Activated T-helper 1 cell treated with anti-CD3 and anti-CD28 coated beads, Interleukin-12 subunit alpha, Interleukin-12 subunit beta, Interleukin-2, Interleukin-4 antibody, amounts not matched to agents 30 ng/mL and 10 ng/mL and 1 ng/mL, durations not matched to agents 14 hours and 24 hours and 36 hours (primary cell): Measurements from ENCODE around the gene RFFL. TPM values are rescaled to one million over a fixed set of nuclear protein-coding genes. Genes with fewer than 3 reads are reported as not detected.

ENCODE experiments used
- DNase-seq: peaks from one replicate; pipeline ENCODE4 v3.0.0; 2021; ENCODE audit warnings: low spot score
- H3K27ac Mint-ChIP-seq: one replicate; pipeline ENCODE4 v1.8.0; 2021; ENCODE audit warnings: mild to moderate bottlenecking, mixed read lengths
- H3K27me3 Mint-ChIP-seq: one replicate; pipeline ENCODE4 v1.8.0; 2022; ENCODE audit warnings: mild to moderate bottlenecking, moderate library complexity, mixed read lengths; ENCODE audit not compliant: insufficient read depth
- H3K36me3 Mint-ChIP-seq: one replicate; pipeline ENCODE4 v1.8.0; 2021; ENCODE audit warnings: low read depth, mixed read lengths
- H3K4me1 Mint-ChIP-seq: one replicate; pipeline ENCODE4 v1.8.0; 2021; ENCODE audit warnings: low read depth, mixed read lengths
- H3K4me3 Mint-ChIP-seq: one replicate; pipeline ENCODE4 v1.8.0; 2021; ENCODE audit warnings: mild to moderate bottlenecking, moderate library complexity, mixed read lengths
- H3K9me3 Mint-ChIP-seq: one replicate; pipeline ENCODE4 v1.8.0; 2021; ENCODE audit warnings: mixed read lengths
- intact Hi-C: fragments of 100-400 bp; cut with micrococcal nuclease; formaldehyde crosslinking; loops from one replicate; pipeline ENCODE4 v1.15.1; 2024
- total RNA-seq: library from RNA; stranded (reverse); gene quantifications from 2 replicates; pipeline ENCODE4 v1.2.3, GENCODE V29; 2022

RFFL gene
- total RNA-seq, 1 donor from 2014 or later: 28.2 TPM

- no peaks in the 10 kb centered on the region for H3K27me3 Mint-ChIP-seq
- no peak overlapping the region for H3K4me3 Mint-ChIP-seq
- no peak for DNase-seq
- H3K27ac Mint-ChIP-seq: no peak overlapping the region
- peaks cover 16% of the 10 kb centered on the region for H3K36me3 Mint-ChIP-seq
- intact Hi-C loops: no loop called here
- peaks cover 7% of the 10 kb centered on the region for H3K9me3 Mint-ChIP-seq
- H3K4me1 Mint-ChIP-seq: peaks cover 17% of the 10 kb centered on the region
These were observed 105.1 kb downstream of the RFFL start for GRCh38 chr17:34958438-34958837.

Other genes with a start within 250 kb of the RFFL start
- 0.96 and 1.0 TPM in 2 replicates for gene CCT6B, start 102.2 kb downstream of the RFFL start, total RNA-seq
- 28.0 and 29.7 TPM in 2 replicates for gene ZNF830, start 102.2 kb downstream of the RFFL start, total RNA-seq
- 70.9 and 75.2 TPM in 2 replicates for gene LIG3, start 83.2 kb downstream of the RFFL start, total RNA-seq
- 29.8 and 34.9 TPM in 2 replicates for gene RAD51D, start 56.2 kb upstream of the RFFL start, total RNA-seq
- not detected in 2 replicates for gene FNDC8, start 57.9 kb upstream of the RFFL start, total RNA-seq
- 51.1 and 54.4 TPM in 2 replicates for gene NLE1, start 78.6 kb upstream of the RFFL start, total RNA-seq
- gene UNC45B, start 84.1 kb upstream of the RFFL start, total RNA-seq: not detected in 2 replicates
- not detected in 2 replicates for gene SLC35G3, start 130.7 kb upstream of the RFFL start, total RNA-seq
- gene SLFN5, start 179.4 kb upstream of the RFFL start, total RNA-seq: 10.4 and 11.0 TPM in 2 replicates